IMR-90 (cell line): ENCODE measurements around the gene PDXK. TPM values are rescaled to one million over a fixed set of nuclear protein-coding genes. Genes with fewer than 3 reads are reported as not detected.

Source experiments
- ATAC-seq: fragments of 200-7000 bp; cut with Tn5 transposase; 2 replicates; pipeline ENCODE4 v1.9.1; 2020; ENCODE audit warnings: low read depth, mild to moderate bottlenecking, moderate library complexity
- BruUV-seq: library from RNA; stranded (reverse); fragments of 400-500 nt; replicated peaks from 2 replicates; lab custom pipeline; 2021; lab: Mats Ljungman, UMichigan
- CTCF ChIA-PET: fragments of 300-600 bp; formaldehyde crosslinking; extraction: SDS; loops from one replicate; lab custom pipeline; 2021; ENCODE audit warnings: antibody characterized with exemption; lab: Yijun Ruan, JAX
- POLR2A ChIA-PET: fragments of 300-600 bp; sonication (Branson Sonifier 250); formaldehyde crosslinking; loops from one replicate; lab custom pipeline; 2022; ENCODE audit warnings: antibody characterized with exemption; ENCODE audit not compliant: unreplicated experiment; lab: Charles Lee
- DNase-seq: peaks from one replicate; pipeline ENCODE4 v3.0.0; 2013
- H2AFZ ChIP-seq: replicated peaks from 2 replicates; pipeline ENCODE3; 2013; ENCODE audit warnings: low read length, mild to moderate bottlenecking; ENCODE audit not compliant: poor library complexity
- H2AK5ac ChIP-seq: 2 replicates; pipeline ENCODE4 v1.6.1; 2013; ENCODE audit warnings: low read depth, low read length, inconsistent platforms
- H2AK9ac ChIP-seq: replicated peaks from 2 replicates; pipeline ENCODE3; 2013; ENCODE audit warnings: mild to moderate bottlenecking, low read depth, low read length, moderate library complexity; ENCODE audit not compliant: poor library complexity
- H2BK120ac ChIP-seq: 2 replicates; pipeline ENCODE4 v1.6.1; 2013; ENCODE audit warnings: low read depth, low read length, inconsistent platforms
- H2BK15ac ChIP-seq: 3 replicates; pipeline ENCODE4 v1.6.1; 2013; ENCODE audit warnings: low read depth, low read length, inconsistent platforms
- H2BK20ac ChIP-seq: 2 replicates; pipeline ENCODE4 v1.6.1; 2013; ENCODE audit warnings: low read depth, mild to moderate bottlenecking, inconsistent platforms, low read length, moderate library complexity
- H2BK5ac ChIP-seq: 2 replicates; pipeline ENCODE4 v1.6.1; 2013; ENCODE audit warnings: mild to moderate bottlenecking, low read depth, low read length, inconsistent platforms; ENCODE audit not compliant: poor library complexity, severe bottlenecking
- H3K14ac ChIP-seq: replicated peaks from 2 replicates; pipeline ENCODE4 v1.6.1; 2013; ENCODE audit warnings: low read depth, low read length, inconsistent platforms
- H3K18ac ChIP-seq: 2 replicates; pipeline ENCODE4 v1.6.1; 2013; ENCODE audit warnings: low read depth, low read length, control low read depth
- H3K23ac ChIP-seq: 2 replicates; pipeline ENCODE4 v1.6.1; 2013; ENCODE audit warnings: low read depth, low read length, inconsistent platforms
- H3K27ac ChIP-seq: 2 replicates; pipeline ENCODE4 v1.5.1; 2013; ENCODE audit warnings: mild to moderate bottlenecking, control low read depth, low read length; ENCODE audit not compliant: insufficient read depth
- H3K27me3 ChIP-seq: 2 replicates; pipeline ENCODE4 v1.6.1; 2013; ENCODE audit warnings: low read length; ENCODE audit not compliant: control insufficient read depth, insufficient read depth
- H3K36me3 ChIP-seq: 2 replicates; pipeline ENCODE4 v1.6.1; 2013; ENCODE audit warnings: low read length, mixed read lengths; ENCODE audit not compliant: control insufficient read depth, insufficient read depth
- H3K4ac ChIP-seq: 2 replicates; pipeline ENCODE4 v1.6.1; 2013; ENCODE audit warnings: low read depth, low read length, inconsistent platforms
- H3K4me1 ChIP-seq: 2 replicates; pipeline ENCODE4 v1.6.1; 2013; ENCODE audit warnings: low read length, mixed read lengths; ENCODE audit not compliant: control insufficient read depth, insufficient read depth
- H3K4me2 ChIP-seq: 2 replicates; pipeline ENCODE4 v1.6.1; 2013; ENCODE audit warnings: low read depth, mild to moderate bottlenecking, control low read depth, low read length, moderate library complexity
- H3K4me3 ChIP-seq: 2 replicates; pipeline ENCODE4 v1.5.1; 2013; ENCODE audit warnings: low read depth, mild to moderate bottlenecking, control low read depth, low read length, moderate library complexity; ENCODE audit not compliant: insufficient read depth
- H3K56ac ChIP-seq: 2 replicates; pipeline ENCODE4 v1.6.1; 2013; ENCODE audit warnings: low read length, inconsistent platforms; ENCODE audit not compliant: insufficient read depth; ENCODE audit errors: extremely low read depth
- H3K79me1 ChIP-seq, 2 experiments: 2 replicates each; pipeline ENCODE4 v1.6.1; 2013; ENCODE audit warnings: low read length in 2 of 2, inconsistent platforms in 1 of 2, low read depth in 1 of 2
- H3K9ac ChIP-seq: 2 replicates; pipeline ENCODE4 v1.6.1; 2013; ENCODE audit warnings: low read depth, low read length, control low read depth
- H3K9me1 ChIP-seq: 2 replicates; pipeline ENCODE4 v1.6.1; 2013; ENCODE audit warnings: low read length, inconsistent platforms; ENCODE audit not compliant: insufficient read depth
- H3K9me3 ChIP-seq: 2 replicates; pipeline ENCODE4 v1.6.1; 2013; ENCODE audit warnings: low read length; ENCODE audit not compliant: control insufficient read depth, insufficient read depth
- H4K20me1 ChIP-seq: 2 replicates; pipeline ENCODE4 v1.6.1; 2013; ENCODE audit warnings: low read length, inconsistent platforms; ENCODE audit not compliant: insufficient read depth
- H4K5ac ChIP-seq: 2 replicates; pipeline ENCODE4 v1.6.1; 2013; ENCODE audit warnings: mild to moderate bottlenecking, low read depth, low read length, control low read depth
- H4K8ac ChIP-seq, 2 experiments: 2 replicates each; pipeline ENCODE4 v1.6.1; 2013; ENCODE audit warnings: low read depth in 2 of 2, low read length in 2 of 2, control low read depth in 1 of 2, inconsistent platforms in 1 of 2
- H4K91ac ChIP-seq: 2 replicates; pipeline ENCODE4 v1.6.1; 2013; ENCODE audit warnings: low read depth, low read length, inconsistent platforms; ENCODE audit not compliant: insufficient read depth
- FOS ChIP-seq: fragments of 150-350 bp; IDR thresholded peaks from 2 replicates; pipeline ENCODE4 v1.6.1; 2016; ENCODE audit warnings: low read depth, low read length
- MXI1 ChIP-seq: IDR thresholded peaks from 2 replicates; pipeline ENCODE4 v1.6.1; 2012; ENCODE audit warnings: low read depth, mild to moderate bottlenecking, low read length, moderate library complexity, borderline replicate concordance
- NFE2L2 ChIP-seq: fragments of 150-350 bp; IDR thresholded peaks from 2 replicates; pipeline ENCODE4 v1.6.1; 2016; ENCODE audit warnings: low read depth, mild to moderate bottlenecking, low read length
- SMC3 ChIP-seq: fragments of 150-350 bp; IDR thresholded peaks from 2 replicates; pipeline ENCODE4 v1.6.1; 2016; ENCODE audit warnings: low read depth, mild to moderate bottlenecking, antibody characterized with exemption, low read length, moderate library complexity
- WGBS, 2 experiments: methylation state at CpG; one replicate each; pipeline versions ENCODE4 v1.1.5 to v1.1.7; 2013; ENCODE audit warnings: missing lambda C conversion rate in 2 of 2; ENCODE audit not compliant: insufficient read length in 1 of 2; ENCODE audit errors: extremely low coverage in 2 of 2; 5-methylcytosine and 5-hydroxymethylcytosine counted together
- dilution Hi-C: fragments of 300-500 bp; cut with HindIII; formaldehyde crosslinking; loops from one replicate; pipeline ENCODE4 v1.14.3; 2018; ENCODE audit warnings: low sequenced_read_pairs; ENCODE audit not compliant: unreplicated experiment
- in situ Hi-C: fragments of 300-500 bp; cut with MboI; formaldehyde crosslinking; loops from 3 replicates; pipeline ENCODE4 v1.14.3; 2019; ENCODE audit warnings: low sequenced_read_pairs, inconsistent platforms, mixed read lengths
- intact Hi-C: fragments of 100-400 bp; cut with micrococcal nuclease; formaldehyde crosslinking; loops from 2 replicates; pipeline ENCODE4 v1.10.0; 2022
- polyA plus RNA-seq, 3 experiments: library from polyadenylated mRNA; depleted of rRNA; stranded (reverse); fragments of >200 nt; gene quantifications; 2 replicates each; pipeline ENCODE4 v1.2.3, GENCODE V29; 2012; ENCODE audit warnings: low replicate concordance in 1 of 3
- total RNA-seq: library from RNA; depleted of rRNA; stranded (reverse); fragments of >200 nt; gene quantifications from 2 replicates; pipeline ENCODE4 v1.2.3, GENCODE V29; 2012
- TF ChIP-seq, protein P1 (sequence below): fragments of 150-350 bp; IDR thresholded peaks from 2 replicates; pipeline ENCODE4 v1.6.1; 2017; ENCODE audit warnings: mild to moderate bottlenecking, antibody characterized with exemption, low read length, low read depth

Gene PDXK
- total and polyA plus RNA-seq, 2 of the 4 experiments (the other 2 are of a cell fraction), result 155 to 312 TPM

DNA sequence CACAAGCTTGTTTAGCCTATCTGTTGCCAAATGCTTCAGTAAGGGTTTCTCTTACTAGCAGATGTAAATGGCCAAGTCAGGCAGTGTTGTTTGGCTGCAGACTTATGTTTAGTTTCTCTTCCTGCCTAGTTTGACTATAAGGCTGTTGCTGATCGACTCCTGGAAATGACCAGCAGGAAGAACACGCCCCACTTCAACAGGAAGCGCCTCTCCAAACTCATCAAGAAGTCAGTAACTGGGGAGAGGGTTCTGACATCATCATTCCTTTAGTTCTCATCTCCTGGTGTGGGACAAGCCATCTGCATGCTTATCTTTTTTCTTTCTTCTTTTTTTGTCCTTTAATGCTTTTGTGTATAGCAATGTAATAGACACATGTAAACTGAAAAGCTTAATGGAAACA lies 34.5 kb upstream of the PDXK start:
- no peak overlapping the region for H2BK120ac ChIP-seq
- H3K9me3 ChIP-seq, result no peaks in the 10 kb centered on the region
- no peak overlapping the region for H2BK20ac ChIP-seq
- in situ Hi-C loops, result no loop called here
- TF ChIP-seq MXI1 (no peak), NFE2L2 (no peak), SMC3 (no peak), FOS (no peak)
- TF ChIP-seq, protein P1, sequence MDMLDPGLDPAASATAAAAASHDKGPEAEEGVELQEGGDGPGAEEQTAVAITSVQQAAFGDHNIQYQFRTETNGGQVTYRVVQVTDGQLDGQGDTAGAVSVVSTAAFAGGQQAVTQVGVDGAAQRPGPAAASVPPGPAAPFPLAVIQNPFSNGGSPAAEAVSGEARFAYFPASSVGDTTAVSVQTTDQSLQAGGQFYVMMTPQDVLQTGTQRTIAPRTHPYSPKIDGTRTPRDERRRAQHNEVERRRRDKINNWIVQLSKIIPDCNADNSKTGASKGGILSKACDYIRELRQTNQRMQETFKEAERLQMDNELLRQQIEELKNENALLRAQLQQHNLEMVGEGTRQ, result no peak
- H4K8ac ChIP-seq, result no peak overlapping the region
- H3K27me3 ChIP-seq, result no peaks in the 10 kb centered on the region
- no peak overlapping the region for H4K5ac ChIP-seq
- CTCF ChIA-PET, result no interaction called here
- no peak overlapping the region for H2AK9ac ChIP-seq
- H3K18ac ChIP-seq, result no peak overlapping the region
- H3K4ac ChIP-seq, result no peak overlapping the region
- no peak overlapping the region for H3K4me3 ChIP-seq
- H3K4me2 ChIP-seq, result no peak overlapping the region
- no peak overlapping the region for H2AK5ac ChIP-seq
- dilution Hi-C loops, result no loop called here
- ATAC-seq, result no peak
- peaks cover 3% of the 10 kb centered on the region; the same call in 1 of the 2 replicates for H3K9me1 ChIP-seq
- H4K20me1 ChIP-seq, result no peaks in the 10 kb centered on the region
- no peak overlapping the region for H3K9ac ChIP-seq
- no peak overlapping the region for H3K56ac ChIP-seq
- H4K91ac ChIP-seq, result no peak overlapping the region
- no peak overlapping the region for H3K23ac ChIP-seq
- DNase-seq, result no peak
- H3K27ac ChIP-seq, result no peak overlapping the region
- peaks cover 54% of the 10 kb centered on the region for H3K36me3 ChIP-seq
- no peak overlapping the region for H2BK15ac ChIP-seq
- POLR2A ChIA-PET, result no interaction called here
- no TSS peak for BruUV-seq
- no CpG with 5 or more reads among the region's 3 CpGs for WGBS, 2 experiments
- no peaks in the 10 kb centered on the region for H3K4me1 ChIP-seq
- intact Hi-C loops, result no loop called here
- H2BK5ac ChIP-seq, result no peak overlapping the region
- no peak overlapping the region for H2AFZ ChIP-seq
- no peak overlapping the region for H3K14ac ChIP-seq
- H3K79me1 ChIP-seq, result 0 out of 4 replicates have a peak, but pooled peaks cover 0 to 8% of the 10 kb centered on the region in 2 experiments
